Activated naive CD4-positive, alpha-beta T cell treated with anti-CD3 and anti-CD28 coated beads, Interleukin-2, amount 50 U/mL, for 72 hours (primary cell): ENCODE results near the gene AK6. TPM values are rescaled to one million over a fixed set of nuclear protein-coding genes. Genes with fewer than 3 reads are reported as not detected.

Experiments
- ATAC-seq, 2 donors: fragments of 150-1000 bp; cut with Tn5 transposase; 2 replicates each; pipeline ENCODE4 v1.10.0; 2021; ENCODE audit warnings: mild to moderate bottlenecking in 2 of 2, moderate library complexity in 2 of 2
- DNase-seq, 2 donors: peaks; one replicate each; pipeline ENCODE4 v3.0.0; 2021 to 2022; ENCODE audit warnings: low spot score in 2 of 2
- H3K27ac Mint-ChIP-seq, 2 donors: one replicate each; pipeline ENCODE4 v1.8.0; 2022; ENCODE audit warnings: mild to moderate bottlenecking in 2 of 2, mixed read lengths in 2 of 2
- H3K36me3 Mint-ChIP-seq, 2 donors: one replicate each; pipeline ENCODE4 v1.8.0; 2022; ENCODE audit warnings: mixed read lengths in 2 of 2
- H3K9me3 Mint-ChIP-seq, 2 donors: one replicate each; pipeline ENCODE4 v1.8.0; 2022; ENCODE audit warnings: mixed read lengths in 2 of 2
- total RNA-seq, 2 donors: library from RNA; stranded (reverse); gene quantifications; one replicate each; pipeline ENCODE4 v1.2.3, GENCODE V29; 2022

The AK6 gene
- total RNA-seq, 2 donors from 2014 or later: 61.3 to 86.2 TPM

GRCh38 chr5:69308046-69308553, 61.2 kb downstream of the AK6 start:
- Mint-ChIP-seq H3K36me3 (peaks cover 41% of the 10 kb centered on the region in 2 donors), H3K9me3 (peaks cover 2 to 11% of the 10 kb centered on the region in 2 donors), H3K27ac (peak overlapping the region; percentile 28 to 90)
- DNase-seq (no peak), ATAC-seq (peak; percentile 34 to 46)

GRCh38 chr5:69305512-69305911, 63.8 kb downstream of the AK6 start:
- no peak for DNase-seq
- no peak overlapping the region for H3K27ac Mint-ChIP-seq
- peaks cover 27 to 32% of the 10 kb centered on the region in 2 donors for H3K36me3 Mint-ChIP-seq
- ATAC-seq: no peak
- peaks cover 2 to 11% of the 10 kb centered on the region in 2 donors for H3K9me3 Mint-ChIP-seq

Other genes with a start within 250 kb of the AK6 start
- 100 to 1,000 TPM; 220 to 262 TPM for gene CCNB1, start 202.4 kb downstream of the AK6 start, total RNA-seq
- 10 to 100 TPM; 71.3 to 80.4 TPM for gene CENPH, start 179.9 kb downstream of the AK6 start, total RNA-seq
- gene CDK7, start 134.6 kb downstream of the AK6 start, total RNA-seq: 10 to 100 TPM; 39.9 to 40.2 TPM
- gene CCDC125, start 36.7 kb downstream of the AK6 start, total RNA-seq: 10 to 100 TPM; 13.3 to 16.0 TPM
- 10 to 100 TPM; 74.3 to 80.1 TPM for gene TAF9, start within 50 bp of the AK6 start, total RNA-seq
- gene RAD17, start 298 bp upstream of the AK6 start, total RNA-seq: 10 to 100 TPM; 25.7 to 29.7 TPM
- gene MARVELD2, start 45.6 kb upstream of the AK6 start, total RNA-seq: under 1 TPM; 0.23 to 0.39 TPM
- gene OCLN, start 123.3 kb upstream of the AK6 start, total RNA-seq: under 1 TPM; 0.58 to 0.84 TPM
- gene GTF2H2C, start 190.7 kb upstream of the AK6 start, total RNA-seq: 10 to 100 TPM; 43.7 to 79.5 TPM